GM12874 (cell line): Measurements from ENCODE around the gene OSBPL6.

ENCODE experiments used
- CTCF ChIP-seq: IDR thresholded peaks from 2 replicates; pipeline ENCODE4 v1.5.1; 2011; ENCODE audit warnings: low read depth, mild to moderate bottlenecking, control low read depth, low read length, moderate library complexity; ENCODE audit not compliant: insufficient read depth

The OSBPL6 gene

GRCh38 chr2:178420463-178420999, 226.2 kb downstream of the OSBPL6 start:
- TF ChIP-seq CTCF: no peak

GRCh38 chr2:178422097-178422496, 227.8 kb downstream of the OSBPL6 start:
- no peak for TF ChIP-seq CTCF

GRCh38 chr2:178425255-178425827, 231.0 kb downstream of the OSBPL6 start:
- TF ChIP-seq CTCF: no peak

GRCh38 chr2:178426388-178426787, 232.1 kb downstream of the OSBPL6 start:
- TF ChIP-seq CTCF: no peak

GRCh38 chr2:178427458-178427857, 233.1 kb downstream of the OSBPL6 start:
- TF ChIP-seq CTCF: no peak

- TF ChIP-seq CTCF: no peak
Measured at GRCh38 chr2:178428396-178428806, 234.1 kb downstream of the OSBPL6 start.

GRCh38 chr2:178429336-178429735, 235.0 kb downstream of the OSBPL6 start:
- no peak for TF ChIP-seq CTCF

GRCh38 chr2:178436662-178437061, 242.3 kb downstream of the OSBPL6 start:
- TF ChIP-seq CTCF: no peak
